CD4-positive, alpha-beta T cell treated with Interleukin-17A for 4 hours (primary cell): ENCODE data around the gene CKS1B.
A peak's percentile ranks its signal among the peaks of the same experiment; 100 is the strongest.
"Not testable (repeated sequence)": the region's sequence is repeated elsewhere in the genome, so short reads cannot be mapped to it uniquely, and the experiment has no call there.

Experiments
- DNase-seq: peaks from one replicate; pipeline ENCODE4 v3.0.0-alpha.2; 2020; ENCODE audit warnings: mixed read lengths

Gene CKS1B

DNA sequence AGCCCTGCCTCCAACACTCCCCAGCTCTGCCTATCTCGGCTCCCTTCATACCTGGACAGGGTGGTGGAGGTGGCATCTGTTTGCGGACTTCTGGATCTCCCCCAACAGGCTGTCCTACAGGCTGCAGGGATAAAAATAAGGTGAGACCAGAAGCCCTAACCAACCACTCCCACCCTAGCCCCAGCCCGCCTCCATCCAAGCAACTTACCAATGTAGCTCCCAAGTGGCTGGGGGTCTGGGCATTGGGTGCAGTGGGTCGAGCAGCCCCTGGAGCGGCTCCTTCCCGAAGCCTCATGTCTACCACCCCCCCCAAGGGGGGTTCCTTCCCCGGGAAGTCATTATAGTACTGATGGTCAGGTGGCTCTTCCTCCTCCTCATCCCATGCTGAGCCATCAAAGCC is 8.4 kb upstream of the CKS1B start:
- DNase-seq, result no peak

DNA sequence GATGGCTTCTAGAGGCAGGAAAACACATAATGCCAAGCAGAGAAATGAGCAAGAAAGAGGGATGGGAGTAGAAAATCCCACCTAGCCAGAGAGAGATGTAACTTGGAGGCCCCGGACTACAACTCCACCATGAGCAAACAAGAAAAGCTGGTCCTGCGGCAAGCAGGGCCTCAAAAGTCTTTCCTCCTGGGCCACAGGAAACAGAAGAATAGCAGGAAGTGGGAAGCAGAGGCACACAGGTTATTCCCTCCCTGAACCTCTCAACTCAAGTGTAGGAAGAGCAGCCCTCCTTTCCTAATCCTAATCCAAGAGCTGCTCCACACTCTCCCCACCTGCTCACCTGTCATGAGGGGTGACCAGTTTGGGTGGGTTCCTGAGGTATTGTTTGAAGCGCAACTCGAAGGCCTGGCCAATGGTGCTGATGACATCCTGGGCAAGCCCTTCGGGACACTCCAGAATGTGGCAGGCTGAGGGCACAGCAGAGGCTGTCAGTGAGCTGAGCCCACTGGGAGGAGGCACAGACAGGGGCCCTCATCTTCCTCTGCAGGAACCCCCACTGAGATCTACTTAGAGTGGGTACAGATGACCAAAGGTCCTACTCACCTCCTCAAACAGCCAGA is 7.0 kb upstream of the CKS1B start:
- no peak for DNase-seq

GRCh38 chr1:154968731-154969130 is 5.8 kb upstream of the CKS1B start:
- DNase-seq, result no peak

DNA sequence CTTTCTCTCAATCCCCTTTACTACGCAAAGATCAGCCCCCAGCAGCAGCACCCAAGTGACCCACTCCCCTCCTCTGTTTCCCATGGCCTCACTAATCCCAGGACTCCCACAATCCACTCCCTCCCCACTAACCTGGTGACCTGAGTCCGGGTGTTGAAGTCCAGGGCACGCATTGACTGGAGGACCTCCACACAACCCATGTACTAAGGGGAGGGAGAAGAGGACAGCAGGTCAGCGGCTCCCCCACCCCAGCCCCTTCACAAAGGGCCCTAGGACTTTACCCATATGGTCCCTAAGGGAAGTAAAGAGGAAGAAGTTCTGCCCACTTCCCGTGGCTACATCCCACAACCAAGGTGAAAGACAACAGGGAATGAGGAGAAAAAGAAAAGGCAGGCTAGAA is 5.2 kb upstream of the CKS1B start:
- no peak for DNase-seq

DNA sequence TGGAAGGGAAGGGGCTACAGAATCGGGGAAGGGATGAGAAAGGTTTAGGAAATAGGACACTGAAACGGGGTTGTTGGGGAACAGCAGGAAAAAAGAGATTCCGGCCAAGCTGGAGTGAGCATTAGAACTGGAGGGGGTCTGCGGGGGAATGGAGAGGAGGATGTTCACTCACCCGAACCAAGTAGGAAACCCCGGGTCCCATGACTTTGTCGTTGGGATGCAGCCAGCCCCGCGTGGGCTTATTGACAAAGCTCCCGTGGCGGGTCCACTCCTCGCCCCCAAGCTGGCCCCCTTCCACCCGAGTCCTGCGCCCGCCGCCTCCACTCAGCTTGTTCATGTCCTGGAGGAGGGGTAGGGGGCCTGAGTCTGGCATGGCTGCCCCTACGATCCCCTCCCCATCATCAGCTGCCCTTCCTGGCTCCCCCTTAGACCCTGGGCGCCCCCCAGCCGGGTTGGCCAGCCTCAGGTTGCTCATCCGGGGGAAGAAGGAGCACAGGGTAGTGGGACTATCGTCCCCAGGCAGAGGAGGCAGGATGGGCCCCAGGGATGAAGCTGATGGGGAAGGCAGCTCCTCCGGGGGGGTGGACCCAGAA is 4.5 kb upstream of the CKS1B start:
- no peak for DNase-seq

DNA sequence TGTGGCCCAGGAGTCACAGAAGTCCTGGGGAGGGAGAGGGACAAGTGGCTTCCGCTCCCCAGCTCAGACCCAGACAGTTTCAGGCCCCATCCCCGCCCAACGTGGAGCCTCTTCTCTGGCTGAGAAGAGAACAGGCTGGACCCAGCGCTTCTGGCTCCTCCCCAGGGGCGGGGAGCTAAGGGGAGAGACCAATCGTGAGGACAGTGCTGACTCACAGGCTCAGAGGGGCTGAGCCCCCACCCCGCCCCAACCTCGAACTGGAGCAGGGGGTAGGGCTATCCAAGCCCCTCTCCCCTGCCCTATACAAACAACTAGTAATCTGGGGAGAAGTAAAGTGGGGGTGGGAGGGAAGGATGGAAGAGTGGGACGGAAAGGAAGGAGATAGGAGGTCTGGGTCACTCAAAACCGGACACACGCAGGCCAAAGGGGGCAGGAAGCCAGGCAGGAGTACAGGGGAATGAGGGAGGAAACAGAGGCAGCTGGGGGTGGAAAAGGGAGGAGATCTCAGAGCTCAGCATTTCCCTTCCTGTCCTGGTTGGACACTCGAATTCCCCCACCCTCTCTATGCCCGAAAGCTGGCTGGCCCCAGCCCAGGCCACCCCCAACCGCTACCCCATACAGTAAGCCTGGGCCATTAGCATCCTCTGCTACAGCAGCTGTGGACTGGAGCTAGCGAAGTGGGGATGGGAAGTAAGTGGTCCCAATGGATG is 3.7 kb upstream of the CKS1B start, which contains the start of gene SHC1:
Gene SHC1, minus strand, starts transcription at position 117 of the 710 bp plus-strand sequence. CDS start 221 bp downstream, outside the sequence.
- DNase-seq, result peak; percentile 57

DNA sequence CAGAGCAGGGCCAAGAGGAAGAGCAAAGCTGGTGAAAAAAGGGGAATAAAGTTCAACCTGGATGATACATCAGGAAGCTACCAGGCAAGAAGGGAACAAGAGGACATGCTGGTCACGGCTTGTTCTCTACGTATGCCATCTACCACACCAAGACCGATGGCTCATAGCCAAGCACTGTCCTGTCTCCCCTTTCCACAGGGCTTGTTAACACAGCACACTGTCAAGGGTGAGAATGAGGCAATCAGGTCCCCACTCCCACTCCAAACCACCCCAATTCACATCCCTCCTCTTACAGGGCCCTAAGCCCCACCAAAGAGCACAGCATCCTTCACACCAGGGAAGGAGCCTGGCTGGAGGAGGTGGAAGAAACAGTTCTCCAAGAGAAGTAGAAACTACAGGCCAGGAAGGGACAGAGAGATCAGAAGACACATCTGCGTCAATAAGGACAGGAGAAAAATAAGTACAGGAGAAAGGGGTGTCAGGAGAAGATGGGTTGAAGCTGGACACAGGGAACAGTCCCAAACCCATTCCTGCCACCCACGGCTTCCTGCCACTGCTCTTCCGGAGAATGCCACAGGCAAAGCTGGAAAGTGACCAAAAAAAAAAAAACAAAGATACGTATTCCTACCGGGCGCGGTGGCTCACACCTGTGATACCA is 3.0 kb upstream of the CKS1B start:
- no peak for DNase-seq

- DNase-seq, result no peak
Observed at GRCh38 chr1:154972213-154972516, 2.3 kb upstream of the CKS1B start.

DNA sequence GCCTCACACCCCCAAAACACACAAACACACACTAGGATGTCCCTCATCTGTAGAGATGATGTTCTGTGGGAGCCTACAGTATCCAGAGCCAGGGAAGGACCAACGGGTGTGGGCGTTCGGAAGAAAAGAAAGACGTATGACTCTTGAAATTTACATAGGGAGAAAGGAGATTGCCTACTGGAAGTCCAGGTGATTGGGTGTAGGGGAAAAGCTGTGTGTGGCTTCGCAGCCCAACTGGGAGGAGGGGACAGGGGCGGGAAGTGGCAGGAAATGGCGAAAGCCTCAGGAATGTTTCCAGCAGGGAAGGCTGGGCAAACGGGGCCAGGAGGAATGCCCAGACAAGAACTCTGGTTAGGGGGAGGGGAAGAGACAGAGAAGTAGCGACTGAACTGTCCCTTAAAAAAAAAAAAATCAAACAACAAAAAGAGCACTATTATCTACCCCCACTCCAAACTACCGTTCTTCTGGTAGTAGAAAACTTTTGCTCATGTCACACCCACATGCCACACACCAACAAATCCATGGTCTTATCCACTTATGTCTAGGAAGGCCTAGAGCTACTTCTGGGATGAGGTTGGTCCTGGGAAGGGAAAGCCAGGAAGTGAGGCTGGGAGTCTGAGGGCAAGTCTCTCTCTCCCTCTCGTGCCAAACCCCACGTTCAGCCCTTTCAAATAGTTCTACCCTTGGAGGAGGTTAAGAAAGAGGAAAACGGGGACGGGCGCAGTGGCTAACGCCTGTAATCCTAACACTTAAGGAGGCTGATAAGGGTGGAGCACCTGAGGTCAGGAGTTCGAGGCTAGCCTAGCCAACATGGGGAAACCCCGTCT is 1.8 kb upstream of the CKS1B start:
- no peak for DNase-seq

DNA sequence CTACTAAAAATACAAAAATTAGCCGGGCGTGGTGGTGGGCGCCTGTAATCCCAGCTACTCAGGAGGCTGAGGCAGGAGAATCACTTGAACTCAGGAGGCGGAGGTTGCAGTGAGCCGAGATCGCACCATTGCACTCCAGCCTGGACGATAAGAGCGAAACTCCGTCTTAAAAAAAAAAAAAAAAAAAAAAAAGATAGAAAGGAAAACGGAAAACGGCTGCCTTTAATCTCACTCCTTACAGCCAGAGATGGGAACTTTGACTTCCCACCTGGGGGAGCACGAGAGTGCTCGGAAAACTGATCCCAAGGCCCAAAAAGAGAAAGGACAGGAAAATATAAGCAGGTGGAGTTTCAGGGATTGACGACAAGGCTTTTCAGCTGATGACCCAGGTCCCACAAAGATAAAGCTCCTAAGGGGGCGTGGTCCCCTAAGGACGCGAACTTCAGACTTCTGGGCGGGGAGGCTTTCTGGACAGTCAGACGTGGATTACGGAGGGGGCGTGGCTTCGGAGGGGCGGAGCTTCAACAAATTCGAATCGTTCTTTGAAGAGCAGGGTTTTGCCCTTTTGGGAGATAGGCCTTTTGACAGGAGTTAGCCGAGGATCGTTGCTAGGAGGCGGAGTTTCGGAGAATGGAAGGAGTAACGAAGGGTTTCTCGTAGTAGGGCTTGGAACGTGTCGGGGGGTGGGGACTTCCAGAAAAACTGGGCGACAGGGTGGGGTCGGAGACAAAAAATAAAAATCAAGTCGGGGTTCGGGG is 958 bp upstream of the CKS1B start:
- DNase-seq, result peak; percentile 96

- peak; percentile 97 for DNase-seq
Observed at GRCh38 chr1:154974808-154975408, 427 bp downstream of the CKS1B start.

GRCh38 chr1:154975409-154976059 is 1.1 kb downstream of the CKS1B start:
- DNase-seq, result peak; percentile 59

GRCh38 chr1:154977762-154978161 is 3.3 kb downstream of the CKS1B start:
- DNase-seq, result not testable (repeated sequence)

GRCh38 chr1:154978360-154978759 is 3.9 kb downstream of the CKS1B start:
- no peak for DNase-seq

DNA sequence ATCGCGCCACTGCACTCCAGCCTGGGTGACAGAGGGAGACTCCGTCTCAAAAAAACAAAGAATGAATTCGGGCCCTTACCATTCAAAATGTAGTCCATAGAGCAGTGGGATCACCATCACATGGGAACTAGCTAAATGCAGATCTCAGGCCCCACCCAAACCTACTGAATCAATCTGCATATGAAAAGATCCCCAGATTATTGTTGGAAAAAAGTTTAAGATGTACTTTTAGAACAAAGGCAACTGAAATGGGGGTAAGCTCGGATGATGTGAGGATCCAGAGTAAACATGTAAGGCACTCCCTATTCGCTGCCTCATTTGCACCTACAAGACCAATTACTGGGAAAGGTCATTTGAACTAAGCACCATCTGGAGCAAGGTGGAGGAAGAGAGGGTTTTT is 7.9 kb downstream of the CKS1B start:
- no peak for DNase-seq

DNA sequence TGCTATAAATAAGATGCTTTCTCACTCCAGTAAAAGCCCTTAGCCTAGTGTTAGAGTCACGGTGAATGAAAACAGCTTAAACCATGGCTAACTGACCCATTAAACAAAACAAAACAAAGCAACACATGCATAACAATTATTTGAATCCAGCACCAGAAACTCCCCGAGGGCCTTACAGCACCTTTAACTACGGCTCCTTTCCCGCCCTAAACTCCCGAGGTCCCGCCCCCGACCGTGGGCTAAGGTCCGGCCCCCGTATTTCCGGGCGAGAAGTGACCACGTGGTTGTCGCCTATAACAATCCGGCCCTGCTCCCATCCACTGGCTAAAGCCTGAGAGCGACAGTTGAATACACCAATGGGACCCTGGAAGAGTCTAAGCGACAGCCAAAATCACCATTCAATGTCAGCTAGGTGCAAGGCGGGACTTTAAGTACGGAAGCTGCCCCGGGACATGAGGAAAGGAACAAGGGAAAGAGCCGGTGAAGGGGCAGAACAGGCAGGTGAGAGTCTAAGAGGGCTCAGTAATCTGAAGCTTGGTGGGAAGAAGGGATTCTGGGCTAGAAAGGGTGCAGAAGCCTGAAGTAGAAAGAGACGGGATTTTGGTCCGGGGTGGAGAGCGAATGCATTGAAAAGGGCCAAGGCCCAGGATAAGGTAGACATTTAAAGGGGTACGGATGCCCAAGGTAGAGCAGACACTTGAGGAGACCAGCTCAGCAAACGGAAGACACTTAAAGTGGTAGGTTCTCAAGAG is 8.6 kb downstream of the CKS1B start, which contains the start of gene FLAD1:
Gene FLAD1, plus strand, starts transcription at position 448 of the 752 bp plus-strand sequence. CDS start 351 bp downstream, outside the sequence.
- peak; percentile 95 for DNase-seq

DNA sequence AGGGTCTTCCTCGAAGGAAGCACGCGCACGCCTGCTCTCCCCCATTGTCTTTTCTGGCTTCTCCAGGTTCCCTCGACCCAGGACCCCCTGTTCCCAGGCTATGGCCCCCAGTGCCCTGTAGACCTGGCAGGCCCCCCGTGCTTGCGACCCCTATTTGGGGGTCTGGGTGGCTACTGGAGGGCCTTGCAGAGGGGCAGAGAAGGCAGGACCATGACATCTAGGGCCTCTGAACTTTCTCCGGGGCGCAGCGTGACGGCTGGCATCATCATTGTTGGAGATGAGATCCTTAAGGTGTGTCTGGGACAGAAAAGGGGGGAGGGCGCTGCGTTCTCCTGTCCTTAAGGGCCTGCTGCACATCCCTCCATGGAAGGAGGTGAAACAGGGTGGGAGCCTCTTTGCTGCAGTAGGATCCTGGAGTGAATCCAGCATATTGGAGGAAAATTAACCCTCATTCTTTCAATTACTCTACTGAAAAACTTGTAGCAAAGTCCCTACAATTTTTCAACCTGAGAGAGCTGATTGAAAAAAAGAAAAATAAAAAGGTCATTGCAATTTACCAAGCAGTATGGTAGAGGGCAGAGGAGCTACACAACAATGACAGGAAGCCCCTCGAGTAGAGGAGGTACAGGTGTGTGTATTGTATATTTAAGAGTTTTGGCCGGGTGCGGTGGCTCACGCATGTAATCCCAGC is 9.4 kb downstream of the CKS1B start:
- DNase-seq, result no peak

- DNase-seq, result not testable (repeated sequence)
Observed at GRCh38 chr1:154986736-154987135, 12.3 kb downstream of the CKS1B start.

DNA sequence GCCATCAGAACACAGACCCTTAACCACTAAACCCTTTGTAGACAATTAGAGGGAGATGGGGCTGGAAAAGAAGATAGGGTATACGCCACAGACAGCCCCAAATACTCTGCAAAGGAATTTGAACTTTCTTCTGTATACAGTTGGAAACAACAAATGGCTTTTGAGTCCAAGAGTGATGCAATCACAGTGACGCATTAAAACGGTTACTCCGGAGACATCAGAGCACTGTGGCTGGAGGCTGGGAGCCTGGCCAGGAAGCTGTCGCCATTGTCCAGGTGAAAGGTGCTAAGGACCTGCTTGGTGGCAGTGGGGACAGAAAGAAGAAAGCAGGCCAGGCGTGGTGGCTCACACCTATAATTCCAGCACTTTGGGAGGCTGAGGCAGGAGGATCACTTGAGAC is 12.8 kb downstream of the CKS1B start:
- no peak for DNase-seq
